Kasumi-1 (cell line): ENCODE measurements around the gene CCAR1.
"Not testable (repeated sequence)": the region's sequence is repeated elsewhere in the genome, so short reads cannot be mapped to it uniquely, and the experiment has no call there.

Experiments
- DNase-seq, 2 experiments: peaks; one replicate each; lab custom pipeline; 2025; lab: John Stamatoyannopoulos, UW

Gene CCAR1

GRCh38 chr10:68720793-68721672 is at the start of gene CCAR1:
TSS of gene CCAR1 (plus strand) at chr10:68721239. CDS start at chr10:68722505, 1,266 bp downstream.
- peak; percentile 100 for DNase-seq

- no peak for DNase-seq
These were observed 36.6 kb upstream of the CCAR1 start for GRCh38 chr10:68684413-68684812.

- DNase-seq = no peak
These were observed 25.0 kb upstream of the CCAR1 start for GRCh38 chr10:68696018-68696417.

- DNase-seq = no peak
These were observed 23.9 kb upstream of the CCAR1 start for GRCh38 chr10:68697106-68697505.

GRCh38 chr10:68700197-68700596 is 20.8 kb upstream of the CCAR1 start:
- DNase-seq = no peak

GRCh38 chr10:68705548-68705947 is 15.5 kb upstream of the CCAR1 start:
- no peak for DNase-seq

GRCh38 chr10:68708987-68709386 is 12.1 kb upstream of the CCAR1 start:
- not testable (repeated sequence) for DNase-seq

- DNase-seq = not testable (repeated sequence)
These were observed 8.0 kb upstream of the CCAR1 start for GRCh38 chr10:68713065-68713464.

GRCh38 chr10:68717435-68717834 is 3.6 kb upstream of the CCAR1 start:
- no peak for DNase-seq

GRCh38 chr10:68721673-68722335 is 765 bp downstream of the CCAR1 start:
- peak in 1 of 2 experiments; percentile 30 for DNase-seq

- no peak for DNase-seq
These were observed 4.0 kb downstream of the CCAR1 start for GRCh38 chr10:68725016-68725415.

- no peak for DNase-seq
These were observed 6.1 kb downstream of the CCAR1 start for GRCh38 chr10:68727146-68727545.

- DNase-seq = no peak
These were observed 11.6 kb downstream of the CCAR1 start for GRCh38 chr10:68732651-68733050.

GRCh38 chr10:68734349-68734748 is 13.3 kb downstream of the CCAR1 start:
- no peak for DNase-seq

- DNase-seq = no peak
These were observed 14.1 kb downstream of the CCAR1 start for GRCh38 chr10:68735119-68735518.

- DNase-seq = not testable (repeated sequence)
These were observed 14.7 kb downstream of the CCAR1 start for GRCh38 chr10:68735739-68736138.

GRCh38 chr10:68740676-68741075 is 19.6 kb downstream of the CCAR1 start:
- not testable (repeated sequence) for DNase-seq

GRCh38 chr10:68742397-68742796 is 21.4 kb downstream of the CCAR1 start:
- DNase-seq = no peak

GRCh38 chr10:68752711-68753350 is 31.8 kb downstream of the CCAR1 start:
- no peak for DNase-seq

GRCh38 chr10:68756246-68756645 is 35.2 kb downstream of the CCAR1 start:
- no peak for DNase-seq

GRCh38 chr10:68756766-68757165 is 35.7 kb downstream of the CCAR1 start:
- no peak for DNase-seq

- no peak for DNase-seq
These were observed 38.3 kb downstream of the CCAR1 start for GRCh38 chr10:68759223-68759863.
